GM12878 (cell line): ENCODE results near the gene CLNK. TPM values are rescaled to one million over a fixed set of nuclear protein-coding genes. Genes with fewer than 3 reads are reported as not detected.
A peak's percentile ranks its signal among the peaks of the same experiment; 100 is the strongest.

Experiments
- ATAC-seq: fragments of 200-7000 bp; cut with Tn5 transposase; 3 replicates; pipeline ENCODE4 v1.9.1; 2020; ENCODE audit warnings: mild to moderate bottlenecking, moderate library complexity
- BruUV-seq: library from RNA; stranded (reverse); fragments of 400-500 nt; replicated peaks from 2 replicates; lab custom pipeline; 2021; lab: Mats Ljungman, UMichigan
- CTCF ChIA-PET: fragments of 300-600 bp; sonication (Branson Sonifier 250); formaldehyde crosslinking; extraction: SDS; loops from one replicate; lab custom pipeline; 2021; ENCODE audit warnings: inconsistent platforms; lab: Yijun Ruan, JAX
- POLR2A ChIA-PET: fragments of 350-600 bp; formaldehyde crosslinking; extraction: SDS; loops from one replicate; lab custom pipeline; 2021; ENCODE audit warnings: inconsistent platforms; lab: Charles Lee
- RAD21 ChIA-PET: fragments of 300-600 bp; sonication (Branson Sonifier 250); formaldehyde crosslinking; loops from one replicate; lab custom pipeline; 2023; ENCODE audit warnings: antibody characterized with exemption; ENCODE audit not compliant: unreplicated experiment; lab: Charles Lee
- SMC1A ChIA-PET: fragments of 300-600 bp; sonication (Branson Sonifier 250); formaldehyde crosslinking; loops from one replicate; lab custom pipeline; 2023; ENCODE audit not compliant: unreplicated experiment, uncharacterized antibody; lab: Charles Lee
- DNase-seq: peaks from one replicate; pipeline ENCODE4 v3.0.0-alpha.2; 2011; ENCODE audit warnings: low read depth, low spot score
- FAIRE-seq: peaks from 3 replicates; lab custom pipeline; 2011; peaks lifted over from hg19 to GRCh38; lab: Jason Lieb, UNC
- H2AFZ ChIP-seq: 2 replicates; pipeline ENCODE4 v1.6.0; 2011; ENCODE audit warnings: low read depth, low read length, control low read depth; ENCODE audit not compliant: control insufficient read depth
- H3K27ac ChIP-seq: 2 replicates; pipeline ENCODE4 v1.5.1; 2011; ENCODE audit warnings: control low read depth; ENCODE audit not compliant: control insufficient read depth, insufficient read depth
- H3K27me3 ChIP-seq, 2 experiments: replicated peaks in 1 of 2; 2 replicates each; pipeline versions ENCODE4 v1.6.0 to v1.6.1; 2011; ENCODE audit warnings: low read length in 1 of 2; ENCODE audit not compliant: control insufficient read depth in 2 of 2, insufficient read depth in 2 of 2
- H3K36me3 ChIP-seq, 2 experiments: 2 replicates each; pipeline ENCODE4 v1.5.1; 2011; ENCODE audit warnings: low read length in 1 of 2; ENCODE audit not compliant: control insufficient read depth in 2 of 2, insufficient read depth in 2 of 2
- H3K4me1 ChIP-seq: 2 replicates; pipeline ENCODE4 v1.6.1; 2011; ENCODE audit warnings: mild to moderate bottlenecking, low read length, moderate library complexity, mixed read lengths; ENCODE audit not compliant: control insufficient read depth, insufficient read depth
- H3K4me2 ChIP-seq: 2 replicates; pipeline ENCODE4 v1.6.0; 2011; ENCODE audit warnings: control low read depth; ENCODE audit not compliant: control insufficient read depth, insufficient read depth
- H3K4me3 ChIP-seq: fragments of 200-600 bp; sonication (generic); 2 replicates; pipeline ENCODE4 v1.5.1; 2016
- H3K79me2 ChIP-seq: 2 replicates; pipeline ENCODE4 v1.6.0; 2011; ENCODE audit warnings: low read length; ENCODE audit not compliant: control insufficient read depth, insufficient read depth
- H3K9ac ChIP-seq: 2 replicates; pipeline ENCODE4 v1.8.0; 2011; ENCODE audit warnings: low read length, control low read depth, mixed read lengths; ENCODE audit not compliant: control insufficient read depth, insufficient read depth
- H3K9me3 ChIP-seq: replicated peaks from 3 replicates; pipeline ENCODE4 v1.5.1; 2011; ENCODE audit warnings: mild to moderate bottlenecking, low read length; ENCODE audit not compliant: control insufficient read depth, insufficient read depth
- H4K20me1 ChIP-seq: 2 replicates; pipeline ENCODE4 v1.6.0; 2011; ENCODE audit not compliant: control insufficient read depth, insufficient read depth
- ATF7 ChIP-seq: fragments of 450-650 bp; IDR thresholded peaks from 2 replicates; pipeline ENCODE4 v1.6.1; 2016; ENCODE audit warnings: low read depth, mild to moderate bottlenecking
- E4F1 ChIP-seq: fragments of 450-650 bp; IDR thresholded peaks from 2 replicates; pipeline ENCODE4 v1.6.1; 2018; ENCODE audit warnings: borderline replicate concordance, mild to moderate bottlenecking; ENCODE audit not compliant: partially characterized antibody
- MLLT1 ChIP-seq: fragments of 450-650 bp; IDR thresholded peaks from 2 replicates; pipeline ENCODE4 v1.6.1; 2016; ENCODE audit warnings: mild to moderate bottlenecking
- MTA3 ChIP-seq: IDR thresholded peaks from 2 replicates; pipeline ENCODE4 v1.6.1; 2012; ENCODE audit warnings: low read length, inconsistent platforms, borderline replicate concordance
- NR2F1 ChIP-seq: fragments of 450-650 bp; conservative IDR thresholded peaks from 2 replicates; pipeline ENCODE4 v1.6.1; 2017; ENCODE audit warnings: mild to moderate bottlenecking
- POLR2AphosphoS2 ChIP-seq: IDR thresholded peaks from 2 replicates; pipeline ENCODE4 v1.6.1; 2011; ENCODE audit warnings: low read depth, mild to moderate bottlenecking, low read length, improper control_type of control experiment, moderate library complexity
- SRF ChIP-seq, 2 experiments: IDR thresholded peaks; 2 replicates each; pipeline ENCODE4 v1.6.1; 2011; ENCODE audit warnings: low read depth in 2 of 2, low read length in 2 of 2, mild to moderate bottlenecking in 1 of 2, moderate library complexity in 1 of 2
- SUZ12 ChIP-seq: fragments of 200-600 bp; sonication (generic); IDR thresholded peaks from one replicate; pipeline ENCODE4 v1.6.1; 2018; ENCODE audit warnings: antibody characterized with exemption, mild to moderate bottlenecking; ENCODE audit not compliant: unreplicated experiment
- YBX1 ChIP-seq: fragments of 450-650 bp; IDR thresholded peaks from 2 replicates; pipeline ENCODE4 v1.6.1; 2016; ENCODE audit warnings: antibody characterized with exemption
- WGBS: methylation state at CpG from one replicate; pipeline ENCODE4 v1.1.6; 2016; ENCODE audit warnings: low lambda C conversion rate; ENCODE audit not compliant: insufficient replicate concordance, insufficient coverage; ENCODE audit errors: missing lambda C conversion rate; 5-methylcytosine and 5-hydroxymethylcytosine counted together
- in situ Hi-C: fragments of 300-500 bp; cut with MboI; formaldehyde crosslinking; loops from 9 replicates; pipeline ENCODE4 v1.14.3; 2018; ENCODE audit warnings: mixed read lengths
- intact Hi-C: fragments of 100-400 bp; cut with micrococcal nuclease; formaldehyde crosslinking; loops from one replicate; pipeline ENCODE4 v1.14.2; 2022; ENCODE audit not compliant: unreplicated experiment
- polyA plus RNA-seq, 11 experiments: library from polyadenylated mRNA; depleted of rRNA in 4 of 11; unstranded in 6 of 11; stranded (reverse) in 5 of 11; fragments of >200 nt; fragmentation: Nextera tagmentation in 4 of 11; fragmentation: Illumina TruSeq in 1 of 11; extraction: Ambion mirVana in 4 of 11; extraction: Trizol in 1 of 11; gene quantifications; 1 replicate in 1 of 11; 2 replicates in 10 of 11; pipeline versions ENCODE4 v1.2.1 to v1.2.3, GENCODE V29; 2011 to 2016; ENCODE audit warnings: inconsistent platforms in 2 of 11, missing spikeins in 2 of 11, low read depth in 1 of 11
- total RNA-seq, 4 experiments: library from RNA; depleted of rRNA in 3 of 4; stranded (reverse); fragments of >200 nt in 3 of 4; fragmentation: Illumina TruSeq in 1 of 4; extraction: Trizol in 1 of 4; gene quantifications; 2 replicates each; pipeline versions ENCODE4 v1.2.1 to v1.2.3, GENCODE V29; 2013 to 2021

CLNK gene
- total and polyA plus RNA-seq, 10 of the 15 experiments (the other 5 are each of a cell fraction or from before 2014, with no cell fraction given), result 2.1 to 14.3 (median 2.7) TPM

GRCh38 chr4:10456595-10457254 lies 227.8 kb downstream of the CLNK start (continued):
- peak; percentile 63; the same call in 1 of the 2 replicates for TF ChIP-seq NR2F1
- TF ChIP-seq MTA3, result no peak
- no peak for TF ChIP-seq SRF (IDR thresholded peaks at IDR 0.05; ENCODE audit: low read depth in 2 of 2, low read length in 2 of 2)
- TF ChIP-seq, all 136 proteins: peak for 29

- peak overlapping the region; percentile 66 for H3K9ac ChIP-seq
- intact Hi-C loops, result loop anchor here (10.0 kb wide), 1 partner anchor 969 kb away; the partner anchor contains the start of gene HS3ST1
- H3K36me3 ChIP-seq, result peaks cover 0 to 4% of the 10 kb centered on the region in 2 experiments; a peak in 1 of 4 replicates
- H3K4me3 ChIP-seq, result peak overlapping the region; percentile 82
- H3K4me2 ChIP-seq, result peak overlapping the region; percentile 58
- H3K79me2 ChIP-seq, result peaks cover 11% of the 10 kb centered on the region
- TF ChIP-seq YBX1, result no peak
- no peak for TF ChIP-seq E4F1
- TF ChIP-seq SUZ12, result no peak
- peak; percentile 85 for TF ChIP-seq MLLT1
- TF ChIP-seq POLR2AphosphoS2, result no peak
- TF ChIP-seq ATF7, result no peak
- 68% methylated on average over 11 of the region's 11 CpGs for WGBS
- H3K27me3 ChIP-seq, result no peaks in the 10 kb centered on the region
- no peaks in the 10 kb centered on the region for H3K9me3 ChIP-seq
- SMC1A ChIA-PET, result interaction anchor here (1.2 kb wide), 1 partner anchor 13 kb away, joined by 3 read pairs; no protein-coding TSS in a partner anchor
- CTCF ChIA-PET, result no interaction called here
- RAD21 ChIA-PET, result interaction anchor here (1.0 kb wide), 1 partner anchor 291 kb away, joined by 3 read pairs; no protein-coding TSS in a partner anchor
- no peaks in the 10 kb centered on the region for H3K4me1 ChIP-seq
- in situ Hi-C loops, result no loop called here
- POLR2A ChIA-PET, result interaction anchor here (0.8 to 1.5 kb wide), 3 partner anchors 33 to 450 kb away, joined by 3 to 4 read pairs (median 4); no protein-coding TSS in a partner anchor
- DNase-seq (no peak), FAIRE-seq (no peak), ATAC-seq (peak; percentile 1; the same call in 2 of the 3 replicates)
- BruUV-seq, result no TSS peak
- peak overlapping the region; percentile 84 for H2AFZ ChIP-seq
- H3K27ac ChIP-seq, result peak overlapping the region; percentile 65
- no peaks in the 10 kb centered on the region; the same call in 1 of the 2 replicates for H4K20me1 ChIP-seq
Measured at GRCh38 chr4:10456260-10456594, 228.3 kb downstream of the CLNK start.
